Stimulated activated CD8-positive, alpha-beta memory T cell treated with anti-CD3 and anti-CD28 coated beads, Interleukin-4, amount 100 ng/mL, for 48 hours (primary cell): ENCODE results near the gene NCOA6.
"Not testable (repeated sequence)": the region's sequence is repeated elsewhere in the genome, so short reads cannot be mapped to it uniquely, and the experiment has no call there.

ENCODE experiments used
- DNase-seq: peaks from one replicate; pipeline ENCODE4 v3.0.0-alpha.2; 2020

The NCOA6 gene

GRCh38 chr20:34716921-34717229 lies 108.6 kb downstream of the NCOA6 start:
- no peak for DNase-seq

- no peak for DNase-seq
Measured at GRCh38 chr20:34715384-34715783, 110.1 kb downstream of the NCOA6 start.

- DNase-seq, result not testable (repeated sequence)
Measured at GRCh38 chr20:34713944-34714515, 111.4 kb downstream of the NCOA6 start.

- DNase-seq, result no peak
Measured at GRCh38 chr20:34713194-34713943, 112.1 kb downstream of the NCOA6 start.

GRCh38 chr20:34712525-34713192 lies 112.8 kb downstream of the NCOA6 start:
- DNase-seq, result no peak

GRCh38 chr20:34711813-34712430 lies 113.5 kb downstream of the NCOA6 start:
- no peak for DNase-seq

GRCh38 chr20:34710861-34711574 lies 114.4 kb downstream of the NCOA6 start:
- DNase-seq, result no peak

- no peak for DNase-seq
Measured at GRCh38 chr20:34710568-34710839, 114.9 kb downstream of the NCOA6 start.

- no peak for DNase-seq
Measured at GRCh38 chr20:34709831-34710567, 115.5 kb downstream of the NCOA6 start.

GRCh38 chr20:34709044-34709830 lies 116.2 kb downstream of the NCOA6 start:
- DNase-seq, result peak; percentile 93

- DNase-seq, result peak; percentile 77
Measured at GRCh38 chr20:34708621-34709043, 116.8 kb downstream of the NCOA6 start.

GRCh38 chr20:34706912-34707784 lies 118.3 kb downstream of the NCOA6 start:
- no peak for DNase-seq

GRCh38 chr20:34706302-34706875 lies 119.1 kb downstream of the NCOA6 start:
- no peak for DNase-seq

GRCh38 chr20:34705397-34706301 lies 119.8 kb downstream of the NCOA6 start:
- peak; percentile 31 for DNase-seq

- no peak for DNase-seq
Measured at GRCh38 chr20:34705008-34705396, 120.4 kb downstream of the NCOA6 start.

GRCh38 chr20:34704177-34705007 lies 121.1 kb downstream of the NCOA6 start, which contains the start of gene TP53INP2:
Gene TP53INP2, plus strand, starts transcription at chr20:34704344. Its CDS starts 4,396 bp downstream, at chr20:34708740.
- peak; percentile 88 for DNase-seq

GRCh38 chr20:34703424-34704176 lies 121.9 kb downstream of the NCOA6 start:
- DNase-seq, result peak; percentile 35

- no peak for DNase-seq
Measured at GRCh38 chr20:34703061-34703423, 122.4 kb downstream of the NCOA6 start.
